ENCODE measurements around the gene LYPD8.
"Not testable (repeated sequence)": the region's sequence is repeated elsewhere in the genome, so short reads cannot be mapped to it uniquely, and the experiment has no call there.

- TF ChIP-seq CTCF (IDR thresholded peaks at IDR 0.05; ENCODE audit: low read depth, low read length); EZH2phosphoT487 (IDR thresholded peaks at IDR 0.05; ENCODE audit: low read depth): not testable (repeated sequence)
These were observed 47.9 kb upstream of the LYPD8 start for GRCh38 chr1:248803501-248803900.
